ENCODE measurements around the gene LIMCH1.
"Not testable (repeated sequence)": the region's sequence is repeated elsewhere in the genome, so short reads cannot be mapped to it uniquely, and the experiment has no call there.

The LIMCH1 gene

DNA sequence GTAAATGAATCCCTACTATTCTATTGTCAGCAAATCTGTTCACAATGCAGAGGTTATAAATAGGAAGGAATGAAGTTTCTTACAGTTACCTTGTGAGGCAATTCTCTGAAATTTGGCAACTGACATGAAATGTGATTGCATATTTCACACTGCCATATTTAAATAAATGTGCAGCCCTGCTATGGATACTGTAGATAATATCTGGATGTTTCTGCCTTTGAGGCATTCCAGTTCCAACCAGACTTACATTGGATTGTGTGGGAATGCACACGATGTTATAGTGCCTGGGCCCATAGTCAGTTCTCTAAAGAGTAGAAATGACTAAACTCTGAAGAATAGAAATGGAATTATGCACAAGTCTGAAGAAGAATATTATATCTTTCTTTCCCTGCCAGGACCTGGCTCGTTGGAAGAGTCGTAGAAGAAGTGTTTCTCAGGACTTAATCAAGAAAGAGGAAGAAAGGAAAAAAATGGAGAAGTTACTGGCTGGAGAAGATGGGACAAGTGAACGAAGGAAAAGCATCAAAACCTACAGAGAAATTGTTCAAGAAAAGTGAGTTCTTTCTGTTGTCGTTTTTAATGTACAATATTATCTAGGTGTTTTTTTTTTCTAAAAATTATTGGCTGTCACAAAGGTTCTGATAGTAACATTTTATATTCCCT, 107.9 kb downstream of the LIMCH1 start:
- no peak for DNase-seq

DNA sequence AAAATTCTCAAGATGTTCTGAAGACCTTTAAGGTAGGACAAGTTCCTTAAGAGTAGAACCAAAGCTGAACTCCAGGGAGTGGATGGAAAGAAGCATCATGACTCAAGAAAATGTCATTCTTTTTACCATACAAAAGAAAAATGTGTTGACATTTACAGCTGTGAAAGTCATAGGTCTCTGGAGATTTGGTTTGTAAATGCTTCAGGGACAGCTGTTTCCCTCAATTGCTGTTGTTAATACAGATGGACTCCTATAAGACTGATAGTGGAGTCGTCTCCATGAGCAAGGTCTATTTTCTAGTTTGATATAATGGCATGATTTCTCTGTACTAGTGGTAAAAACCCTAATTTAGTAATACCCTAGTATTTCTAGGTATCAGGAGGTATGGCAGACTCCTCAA, 108.9 kb downstream of the LIMCH1 start:
- DNase-seq = no peak

DNA sequence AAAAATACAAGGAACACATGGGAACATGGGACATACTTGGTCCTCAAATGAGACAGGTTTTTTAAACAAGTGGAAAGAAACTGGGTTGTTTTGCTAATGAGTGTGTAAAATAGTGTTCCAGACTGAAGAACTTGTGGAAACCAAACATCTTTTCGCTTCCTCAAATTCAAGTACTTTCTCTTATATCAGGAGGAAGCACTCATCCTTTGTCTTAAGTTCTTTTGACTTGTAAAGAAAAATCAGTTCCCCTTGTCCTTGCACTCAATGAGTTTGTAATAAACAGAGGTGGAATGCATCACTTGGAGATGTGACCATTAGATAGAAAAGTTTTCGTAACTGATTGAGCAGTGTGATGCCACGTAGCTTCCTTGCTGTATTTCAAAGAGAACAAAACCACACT, 109.4 kb downstream of the LIMCH1 start:
- DNase-seq = no peak

DNA sequence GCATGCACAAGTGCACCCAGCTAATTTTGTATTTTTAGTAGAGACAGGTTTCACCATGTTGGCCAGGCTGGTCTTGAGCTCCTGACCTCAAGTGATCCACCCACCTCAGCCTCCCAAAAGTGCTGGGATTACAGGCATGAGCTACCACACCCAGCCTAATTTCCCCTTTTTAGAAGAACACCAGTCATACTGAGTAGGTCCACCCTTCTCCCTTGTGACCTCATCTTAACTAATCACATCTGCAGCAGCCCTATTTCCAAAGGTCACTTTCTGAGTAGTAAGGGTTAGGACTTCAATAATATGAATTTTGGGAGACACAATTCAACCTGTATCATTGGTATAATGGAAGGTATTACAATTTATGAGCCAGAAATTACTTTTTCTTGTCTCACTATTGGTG, 113.2 kb downstream of the LIMCH1 start:
- not testable (repeated sequence) for DNase-seq

DNA sequence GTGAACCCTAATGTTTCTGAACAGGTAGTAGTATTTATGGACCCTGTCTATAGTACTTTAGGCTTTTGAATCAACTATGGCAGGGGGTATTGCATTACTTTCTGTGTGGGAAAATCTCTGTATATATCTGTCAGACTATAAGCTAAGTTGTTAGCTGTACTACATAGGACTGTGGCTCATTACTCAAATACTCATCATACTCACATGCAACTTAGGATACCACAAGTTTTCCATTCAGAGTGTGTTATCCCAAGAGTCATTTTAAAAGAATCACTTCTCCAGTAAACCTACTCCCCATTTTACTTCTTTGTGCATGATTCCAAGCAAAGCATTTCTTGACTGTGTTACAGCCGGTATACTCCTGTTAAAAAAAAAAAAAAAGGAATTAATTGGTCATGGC, 115.0 kb downstream of the LIMCH1 start:
- DNase-seq = peak; percentile 21

DNA sequence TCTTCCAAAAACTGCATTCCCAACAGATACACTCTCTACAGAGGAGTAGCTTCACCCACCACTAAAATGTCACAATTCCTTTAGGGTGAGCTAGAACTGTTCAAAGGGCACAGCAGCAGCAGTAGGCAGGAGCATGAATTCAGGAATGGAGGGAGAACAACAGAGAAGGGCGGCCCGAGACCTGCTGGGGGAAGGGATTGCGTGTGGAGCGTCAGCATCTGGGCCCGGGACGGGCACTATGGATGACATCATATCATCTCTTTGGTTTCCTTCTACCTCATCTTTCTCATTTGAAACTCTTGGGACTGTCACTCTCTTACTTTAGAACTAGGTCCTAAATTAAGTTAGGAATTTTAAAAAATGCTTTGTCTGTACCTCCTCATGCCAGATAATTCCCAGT, 115.6 kb downstream of the LIMCH1 start:
- DNase-seq = no peak

DNA sequence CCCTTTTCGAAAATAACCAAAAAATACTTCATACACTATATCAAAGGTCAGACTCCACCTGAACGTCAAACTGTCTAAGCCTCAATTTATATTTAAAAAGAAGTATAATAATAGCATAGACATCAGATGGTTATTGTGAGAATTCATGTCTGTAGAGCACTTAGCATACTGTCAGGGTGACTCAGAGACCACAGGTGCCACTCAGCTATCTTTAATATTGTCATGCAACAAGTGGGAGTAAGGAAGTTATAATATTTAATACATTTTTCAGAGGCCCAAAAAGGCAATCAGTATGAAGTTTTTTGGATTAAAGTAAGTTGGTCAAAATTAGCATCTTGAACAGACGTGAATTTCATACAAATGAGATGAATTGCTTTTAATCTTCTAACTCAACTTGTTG, 117.2 kb downstream of the LIMCH1 start:
- DNase-seq = peak; percentile 26

DNA sequence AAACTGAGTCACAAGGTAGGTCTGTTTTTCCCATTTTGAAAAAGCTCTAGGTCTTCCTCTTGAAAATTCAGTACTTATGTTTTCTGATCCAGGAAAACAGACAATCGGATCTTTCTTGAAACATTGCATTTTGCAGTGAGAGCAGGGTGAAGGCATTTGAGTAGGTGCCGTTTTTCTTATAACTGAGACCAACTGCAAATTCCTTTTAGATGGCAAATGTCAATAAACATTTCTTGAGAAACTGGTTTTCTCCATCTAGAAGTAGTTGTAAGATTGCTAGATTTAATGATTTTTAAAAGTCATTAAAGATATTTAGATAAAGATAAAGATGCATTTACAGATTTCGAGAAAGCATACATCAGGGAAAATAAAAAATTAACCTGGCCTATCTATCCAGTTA, 118.1 kb downstream of the LIMCH1 start:
- DNase-seq = no peak

DNA sequence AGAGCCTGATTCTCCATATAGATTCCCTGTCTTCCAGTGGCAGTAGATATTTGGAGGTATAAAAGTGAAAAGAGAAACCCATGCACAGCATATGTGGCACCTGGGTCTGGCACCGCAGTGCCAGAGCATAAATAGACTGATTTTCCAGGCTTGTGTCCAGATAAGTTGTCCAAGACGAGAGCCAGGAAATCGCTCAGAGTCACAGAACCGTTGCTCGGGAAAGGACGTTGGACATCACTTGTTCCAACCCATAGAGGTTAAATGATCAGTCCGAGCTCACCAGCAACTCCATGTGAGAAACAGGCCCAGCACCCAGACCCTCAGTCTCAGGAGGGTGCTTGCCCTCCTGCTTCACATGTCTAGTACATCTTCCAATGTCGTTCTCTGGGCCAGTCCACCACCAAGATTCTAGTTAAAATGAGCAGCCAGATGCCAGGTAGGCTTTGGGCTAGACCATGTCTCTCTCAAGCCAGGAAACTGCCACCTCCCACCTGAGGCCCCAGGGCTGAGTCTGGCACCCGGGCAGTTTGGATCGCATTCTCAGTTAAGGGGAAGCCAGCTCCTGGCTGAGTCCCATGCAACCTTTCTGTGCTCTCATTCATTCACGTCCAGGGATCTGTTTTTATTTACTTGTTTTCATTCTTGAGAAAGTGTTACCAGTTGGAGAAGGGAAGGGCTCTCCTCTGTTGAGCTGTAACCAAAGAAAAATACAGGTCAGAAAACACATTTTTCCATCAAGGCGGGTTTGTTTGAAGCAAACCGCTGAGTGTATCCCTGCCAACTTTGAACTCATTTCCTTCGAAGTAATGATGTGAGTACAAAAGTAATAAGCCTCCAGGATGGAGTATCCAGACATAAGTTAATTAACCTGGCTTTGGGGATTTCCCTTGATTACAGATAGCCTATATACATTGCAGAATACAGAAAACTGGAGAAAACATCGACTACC, 118.9 kb downstream of the LIMCH1 start:
- DNase-seq = no peak

DNA sequence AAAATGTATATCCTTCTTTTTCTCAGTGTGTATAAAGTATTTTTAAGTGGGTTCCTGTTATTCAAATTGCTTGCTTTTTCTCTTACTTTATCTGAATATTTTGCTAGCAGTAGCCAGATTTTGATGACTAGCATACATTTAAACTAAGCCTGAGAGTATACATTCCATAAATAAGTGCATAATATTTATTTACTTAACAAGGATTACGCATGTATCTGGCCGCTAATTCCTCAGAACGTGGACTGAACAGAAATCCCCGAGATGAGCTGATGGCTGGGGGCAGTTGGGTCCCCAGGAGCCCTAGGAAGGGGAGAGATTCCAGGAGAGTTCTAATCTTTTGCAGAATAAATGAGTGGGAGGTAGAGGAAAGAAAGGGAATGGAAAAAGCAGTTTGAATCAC, 119.6 kb downstream of the LIMCH1 start:
- no peak for DNase-seq

DNA sequence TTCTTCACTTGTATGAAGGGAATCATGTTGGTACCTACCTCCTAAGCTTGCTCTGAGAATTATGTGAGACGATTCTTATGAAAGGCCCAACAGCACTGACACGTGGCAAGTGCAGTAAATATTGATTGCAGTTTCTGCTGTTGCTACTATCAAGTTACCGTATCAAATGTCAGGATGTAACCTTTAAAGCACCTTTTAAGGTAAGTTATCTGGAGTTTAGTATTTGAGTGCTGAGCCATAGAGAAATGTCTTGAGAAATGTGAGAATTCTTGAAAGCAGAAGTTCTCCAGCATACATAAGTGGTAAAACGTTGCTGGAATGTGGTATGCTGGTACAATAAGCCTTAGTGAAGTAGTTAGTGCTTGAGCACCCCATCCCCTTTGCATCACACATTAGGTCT, 120.2 kb downstream of the LIMCH1 start:
- DNase-seq = no peak

DNA sequence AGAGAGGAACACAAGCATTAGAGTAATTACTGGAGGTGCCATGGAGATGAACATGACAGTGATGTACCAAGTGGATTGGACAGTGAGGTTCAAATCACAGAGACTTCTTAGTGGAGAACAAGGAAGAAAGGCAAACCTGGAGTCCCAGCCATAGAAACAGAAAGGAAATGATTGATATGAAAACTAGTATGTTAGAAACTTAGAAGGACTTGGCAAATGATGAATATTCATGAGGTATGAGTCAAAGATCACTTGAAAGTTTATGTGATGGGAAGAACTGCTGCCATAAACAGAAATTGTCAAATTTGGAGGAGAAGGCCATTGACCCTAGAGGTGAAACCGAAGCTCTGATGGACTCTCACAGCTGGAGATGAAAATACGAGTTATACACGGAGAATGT, 122.4 kb downstream of the LIMCH1 start:
- no peak for DNase-seq

DNA sequence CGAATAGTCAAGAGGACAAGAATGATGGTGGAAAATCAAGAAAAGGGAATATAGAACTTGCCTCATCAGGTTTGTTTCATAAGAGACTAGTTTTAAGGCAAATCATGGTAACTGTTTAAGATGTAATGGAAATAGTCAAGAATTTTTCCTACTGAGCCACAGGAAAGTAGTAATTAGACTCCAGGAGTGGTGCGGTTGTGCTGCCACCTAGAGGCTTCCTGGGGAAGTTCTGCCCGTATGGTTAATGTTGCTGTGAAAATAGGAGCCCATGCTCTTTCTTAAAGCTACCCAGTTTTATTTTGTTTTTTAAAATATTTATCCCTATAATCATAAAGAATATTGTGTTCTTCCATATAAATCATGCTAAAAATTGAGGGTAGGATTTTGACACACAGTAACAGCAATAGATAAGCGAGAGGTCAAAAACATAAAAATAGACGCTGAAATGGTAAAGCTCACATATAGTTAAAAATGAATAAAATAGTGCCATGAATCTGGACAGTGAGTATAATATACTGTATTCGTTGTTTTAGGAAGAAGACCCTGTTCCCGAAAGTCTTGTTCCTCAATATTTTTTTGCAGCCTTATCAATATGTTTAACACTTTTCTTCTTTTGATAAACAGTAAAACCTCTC, 123.6 kb downstream of the LIMCH1 start:
- peak; percentile 49 for DNase-seq

DNA sequence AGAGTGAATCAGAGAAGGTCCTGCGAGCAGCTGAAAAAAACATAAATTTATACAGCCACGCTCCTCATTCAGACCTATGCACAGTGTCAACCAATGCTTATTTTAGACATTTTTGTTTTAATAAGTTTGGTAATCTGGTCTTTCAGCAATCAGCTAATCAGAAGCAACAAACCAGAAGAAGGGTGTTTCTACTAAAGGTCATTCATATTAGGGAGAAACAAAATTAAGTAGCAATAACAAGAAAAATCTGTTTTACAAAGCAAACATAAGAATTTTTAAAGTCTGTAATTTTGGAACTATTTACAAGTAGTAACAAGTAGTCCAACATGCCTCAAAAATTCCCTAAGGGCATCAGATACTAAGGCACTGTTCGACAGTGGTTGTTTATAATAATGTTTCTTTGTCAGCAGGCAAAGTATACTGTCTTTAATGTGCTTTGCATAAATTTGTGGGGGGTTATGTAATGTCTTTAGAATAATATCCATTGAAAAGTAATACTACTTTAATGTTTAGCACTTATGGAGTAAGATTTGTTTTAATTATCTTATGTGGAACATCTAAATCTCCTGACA, 127.8 kb downstream of the LIMCH1 start:
- DNase-seq = no peak

DNA sequence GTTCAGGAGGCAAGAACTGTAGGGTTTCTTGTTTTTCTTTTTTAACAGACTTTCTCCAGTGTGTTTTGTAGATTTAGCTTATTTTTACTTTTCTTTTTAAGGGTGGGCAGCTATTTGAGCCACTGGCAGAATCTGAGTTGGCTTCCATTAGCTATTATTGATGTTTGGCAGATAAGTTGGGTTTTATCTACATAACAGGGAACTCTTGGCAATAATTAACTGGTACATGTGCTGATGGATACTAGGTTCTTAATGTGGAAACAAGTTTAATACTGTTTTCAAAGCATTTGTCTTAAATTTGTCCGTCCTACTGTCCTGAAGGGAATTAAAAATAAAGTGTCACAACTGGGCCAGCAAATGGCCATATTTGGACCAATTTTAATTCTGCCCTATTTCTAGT, 130.1 kb downstream of the LIMCH1 start:
- no peak for DNase-seq

DNA sequence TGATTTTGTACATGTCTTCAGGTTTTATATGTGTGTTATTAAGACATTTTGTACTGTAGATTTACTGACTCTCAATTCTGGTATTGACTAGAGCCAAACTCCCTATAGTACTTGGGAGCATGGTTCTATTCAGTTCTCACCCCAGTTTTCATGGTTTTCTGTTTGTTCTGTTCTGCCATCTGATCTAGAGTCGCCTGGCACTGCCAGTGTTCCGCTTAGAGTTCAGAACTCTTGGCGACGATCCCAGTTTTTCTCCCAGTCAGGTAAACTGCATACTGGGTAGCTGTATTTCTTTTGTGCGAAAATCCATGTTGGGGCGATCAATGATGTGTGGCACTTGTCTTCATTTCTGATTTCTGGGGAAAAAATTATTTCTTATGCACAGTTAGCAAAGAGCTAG, 132.6 kb downstream of the LIMCH1 start:
- no peak for DNase-seq

DNA sequence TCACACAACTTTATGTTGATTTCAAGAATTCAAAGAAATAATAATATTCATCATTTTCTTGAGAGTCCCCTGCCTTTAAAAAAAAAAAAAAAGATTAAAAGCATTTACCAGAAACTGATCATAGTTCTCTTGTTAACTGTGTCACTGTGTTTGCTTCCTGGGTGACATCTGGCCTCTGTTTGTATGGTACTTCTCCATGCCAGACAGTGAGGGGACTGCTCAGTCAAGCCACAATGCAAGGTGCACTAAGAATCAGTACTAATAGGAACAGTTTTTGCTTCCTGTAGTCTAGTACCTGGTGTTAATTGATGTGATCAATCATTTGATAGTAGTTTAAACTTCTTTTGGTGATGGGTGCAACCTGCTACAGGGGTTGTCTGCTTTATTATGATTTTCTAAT, 133.0 kb downstream of the LIMCH1 start:
- no peak for DNase-seq

DNA sequence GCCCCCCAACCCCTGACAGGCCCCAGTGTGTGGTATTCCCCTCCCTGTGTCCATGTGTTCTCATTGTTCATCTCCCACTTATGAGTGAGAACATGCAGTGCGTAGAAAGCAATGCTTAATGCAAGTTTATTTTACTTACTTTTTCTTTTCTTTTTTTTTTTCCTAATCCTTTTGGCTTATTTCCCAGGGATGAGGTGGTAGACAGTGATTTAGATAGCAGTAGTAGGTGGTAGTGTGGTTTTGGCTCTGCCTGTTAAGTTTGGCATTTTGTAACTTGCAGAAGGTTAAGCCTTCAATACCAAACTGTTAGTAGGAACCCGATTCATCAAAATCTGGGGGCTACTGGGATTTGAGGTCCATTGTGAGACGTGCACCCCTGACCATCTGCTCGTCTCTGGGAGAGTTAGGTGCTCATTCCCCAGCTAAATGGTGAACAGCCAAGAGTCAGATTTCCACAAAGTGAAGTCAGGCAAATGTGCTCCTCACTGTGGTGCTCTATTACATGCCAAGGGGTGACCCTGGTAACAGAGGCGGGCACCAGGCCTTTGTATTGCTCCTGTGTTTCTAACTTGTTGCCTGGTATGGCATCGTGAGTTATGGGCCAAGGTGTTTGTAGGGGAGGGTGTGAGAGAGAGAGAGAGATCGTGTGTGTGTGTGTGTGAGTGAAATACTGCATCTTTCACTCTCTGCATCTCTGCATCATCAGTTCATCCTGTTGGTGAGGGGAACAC, 140.3 kb downstream of the LIMCH1 start:
- peak; percentile 30 for DNase-seq

DNA sequence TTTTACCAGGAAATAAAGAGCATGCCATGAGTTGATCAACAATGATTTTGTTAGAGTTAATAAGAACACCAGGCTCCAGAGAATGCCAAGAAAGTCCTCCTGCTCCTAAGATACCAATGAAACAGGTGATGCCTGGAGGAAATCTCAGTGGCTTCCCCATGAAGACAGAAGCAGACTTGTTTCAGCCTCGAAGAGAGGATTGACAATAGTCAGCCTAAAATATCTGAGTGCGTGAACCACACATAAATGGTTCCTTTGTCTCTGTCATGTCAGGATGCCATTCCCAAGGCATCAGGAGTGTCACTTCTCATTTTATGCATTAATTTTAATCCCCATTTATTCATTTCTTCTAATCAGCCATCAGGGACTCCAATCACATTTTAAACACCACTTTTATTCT, 141.0 kb downstream of the LIMCH1 start:
- no peak for DNase-seq

DNA sequence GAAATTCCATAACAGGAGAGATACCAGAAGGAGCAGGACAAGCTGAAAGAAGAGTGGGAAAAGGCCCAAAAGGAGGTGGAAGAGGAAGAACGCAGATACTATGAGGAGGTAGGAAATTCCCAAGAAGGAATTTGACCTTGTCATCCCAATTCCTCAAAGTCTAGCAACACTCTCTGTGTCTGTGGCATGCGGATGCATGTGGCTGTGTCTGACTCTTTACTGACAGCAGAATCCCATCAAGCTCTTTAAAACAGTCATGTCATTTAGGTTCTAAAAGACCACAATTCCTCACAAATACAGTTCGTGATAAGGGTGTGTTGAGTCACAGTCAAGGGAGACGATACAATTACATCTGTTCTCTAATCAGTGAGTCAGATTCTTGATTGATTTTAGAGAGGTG, 142.0 kb downstream of the LIMCH1 start:
- DNase-seq = peak; percentile 31

DNA sequence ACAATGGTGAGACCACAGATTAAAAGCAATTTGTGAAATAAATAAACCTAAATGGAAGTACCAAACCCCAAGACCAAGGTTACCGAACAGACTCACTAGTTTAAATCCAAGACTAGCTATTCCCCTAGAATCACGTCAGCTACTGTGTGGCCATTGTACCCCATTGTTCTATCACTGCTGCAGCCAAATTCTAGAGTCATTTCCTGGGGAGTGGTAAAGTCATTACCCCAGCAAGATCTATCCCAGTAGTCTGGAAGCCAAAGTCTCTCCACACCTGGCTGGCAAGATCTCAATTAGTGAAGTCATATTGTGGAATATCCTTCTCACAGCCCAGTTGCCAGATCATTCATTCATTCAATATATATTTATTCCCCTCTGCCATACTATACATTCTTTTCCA, 143.1 kb downstream of the LIMCH1 start:
- DNase-seq = no peak

DNA sequence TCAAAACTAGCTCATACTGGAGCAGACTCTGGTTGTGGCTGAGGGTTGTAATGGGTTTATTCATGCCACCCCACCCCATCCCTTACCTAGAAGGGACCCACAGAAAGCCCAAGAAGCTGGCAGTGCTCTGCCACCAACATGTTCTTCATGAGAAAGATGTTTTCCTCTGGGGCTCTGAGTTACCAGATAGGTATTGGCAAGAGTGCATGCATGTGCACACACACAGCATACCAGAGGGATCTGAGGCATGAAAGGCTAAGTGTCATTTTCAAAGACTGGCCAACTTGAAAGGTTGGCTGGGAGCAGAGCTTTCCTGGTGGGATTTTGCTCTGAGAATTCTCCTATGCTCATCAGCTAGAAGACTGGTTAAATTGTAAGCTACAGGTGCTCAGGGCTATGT, 145.4 kb downstream of the LIMCH1 start:
- no peak for DNase-seq

DNA sequence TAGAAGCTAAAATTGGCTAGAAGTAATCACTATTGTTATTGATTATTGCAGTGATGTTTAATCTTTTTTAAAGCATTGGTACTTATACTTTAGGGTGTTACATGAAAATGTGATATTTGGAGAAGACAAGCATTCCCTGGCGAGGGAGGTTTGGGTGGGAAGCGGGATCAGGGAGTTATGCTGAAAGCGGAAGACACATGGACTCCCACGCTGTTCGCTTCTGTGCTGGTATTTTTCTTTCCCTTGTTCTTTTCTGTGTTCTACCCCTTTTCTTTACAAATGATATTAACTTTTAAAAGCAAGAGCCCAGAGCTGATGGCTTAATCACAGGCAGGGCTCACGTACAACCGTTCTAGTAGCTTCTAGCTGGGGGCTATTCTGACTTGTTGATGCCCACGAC, 148.9 kb downstream of the LIMCH1 start:
- no peak for DNase-seq
